ENCODE data around the gene MPP4.

The MPP4 gene

DNA sequence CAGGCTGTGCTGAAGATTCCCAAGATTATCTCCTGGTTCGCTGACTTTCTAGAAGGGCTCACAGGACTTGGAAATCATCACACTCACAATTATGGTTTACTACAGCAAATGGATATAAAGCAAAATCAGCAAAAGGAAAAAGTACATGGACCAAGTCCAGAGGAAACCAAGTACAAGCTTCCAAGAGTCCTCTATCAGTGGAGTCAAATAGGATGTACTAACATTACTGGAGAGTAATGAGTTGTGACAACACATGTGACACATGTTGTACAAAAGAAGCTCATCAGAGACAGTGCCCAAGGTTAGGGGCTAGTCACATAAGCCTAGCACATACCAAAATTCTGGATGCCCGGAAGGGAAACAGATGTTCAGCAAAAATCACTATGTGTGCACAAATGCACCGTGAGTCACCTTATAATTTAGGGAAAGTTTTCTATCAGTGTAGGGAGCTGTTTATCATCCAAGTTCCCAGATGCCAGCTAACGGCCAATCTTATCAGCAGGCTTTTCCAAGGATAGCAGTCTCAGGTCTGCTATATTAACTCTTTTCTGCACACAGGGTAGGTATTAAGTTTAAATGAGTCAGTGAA is 64.7 kb downstream of the MPP4 start:
- in situ Hi-C loops (cut with MboI; ENCODE audit: low sequenced_read_pairs): no loop called here

DNA sequence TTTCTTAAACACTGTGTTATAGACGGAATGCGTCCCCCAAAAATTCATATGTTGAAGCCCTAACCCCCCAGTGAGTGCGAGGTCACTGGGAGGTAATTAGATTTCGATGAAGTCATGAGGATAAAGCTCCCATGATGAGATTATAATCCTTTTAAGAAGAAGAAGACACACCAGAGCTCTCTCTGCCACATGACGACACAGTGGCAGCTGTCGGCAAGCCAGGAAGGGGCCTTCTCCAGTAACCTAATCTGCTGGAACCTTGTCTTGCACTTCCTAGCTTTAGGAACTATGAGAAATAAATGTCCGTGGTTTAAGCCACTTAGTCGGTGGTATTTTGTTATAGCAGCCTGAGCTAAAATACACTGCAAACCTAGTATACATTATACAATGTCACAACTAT is 67.4 kb downstream of the MPP4 start:
- in situ Hi-C loops (cut with MboI; ENCODE audit: low sequenced_read_pairs): no loop called here

- in situ Hi-C loops (cut with MboI; ENCODE audit: low sequenced_read_pairs): no loop called here
These were observed 67.9 kb downstream of the MPP4 start for GRCh38 chr2:201630577-201630976.

GRCh38 chr2:201628545-201628944 is 69.9 kb downstream of the MPP4 start:
- in situ Hi-C loops (cut with MboI; ENCODE audit: low sequenced_read_pairs): no loop called here

- in situ Hi-C loops (cut with MboI; ENCODE audit: low sequenced_read_pairs): no loop called here
These were observed 76.0 kb downstream of the MPP4 start for GRCh38 chr2:201622306-201622970.

DNA sequence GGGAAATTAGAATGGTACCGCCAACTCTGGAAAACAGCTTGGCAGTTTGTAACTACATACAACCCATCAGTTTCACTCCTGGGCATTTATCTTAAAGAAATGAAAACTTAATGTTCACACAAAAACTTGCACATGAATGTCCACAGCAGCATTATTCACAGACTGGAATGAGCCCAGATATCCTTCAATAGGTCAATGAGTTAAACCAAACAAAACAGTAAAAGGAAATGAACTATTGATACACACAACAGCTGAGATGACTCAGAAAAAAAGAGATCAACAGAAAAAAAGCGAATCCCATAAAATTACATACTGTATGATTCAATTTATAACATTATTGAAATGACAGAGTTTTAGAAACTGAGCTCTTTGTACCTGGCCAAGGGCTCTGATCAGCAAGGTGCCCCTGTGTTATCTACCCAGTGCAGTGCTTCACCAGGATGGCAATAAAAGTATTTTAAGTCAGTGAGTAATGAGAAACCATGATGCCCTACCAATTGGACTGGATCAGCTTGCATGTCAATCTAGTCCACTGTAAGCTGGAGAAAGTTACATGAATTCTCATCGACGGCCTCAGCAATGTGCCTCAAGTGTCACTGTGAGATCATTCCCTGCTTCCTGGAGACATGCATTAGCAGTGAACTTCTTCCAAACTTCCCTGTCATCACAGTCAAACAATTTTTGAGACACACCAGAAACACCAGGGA is 77.0 kb downstream of the MPP4 start:
- in situ Hi-C loops (cut with MboI; ENCODE audit: low sequenced_read_pairs): no loop called here

DNA sequence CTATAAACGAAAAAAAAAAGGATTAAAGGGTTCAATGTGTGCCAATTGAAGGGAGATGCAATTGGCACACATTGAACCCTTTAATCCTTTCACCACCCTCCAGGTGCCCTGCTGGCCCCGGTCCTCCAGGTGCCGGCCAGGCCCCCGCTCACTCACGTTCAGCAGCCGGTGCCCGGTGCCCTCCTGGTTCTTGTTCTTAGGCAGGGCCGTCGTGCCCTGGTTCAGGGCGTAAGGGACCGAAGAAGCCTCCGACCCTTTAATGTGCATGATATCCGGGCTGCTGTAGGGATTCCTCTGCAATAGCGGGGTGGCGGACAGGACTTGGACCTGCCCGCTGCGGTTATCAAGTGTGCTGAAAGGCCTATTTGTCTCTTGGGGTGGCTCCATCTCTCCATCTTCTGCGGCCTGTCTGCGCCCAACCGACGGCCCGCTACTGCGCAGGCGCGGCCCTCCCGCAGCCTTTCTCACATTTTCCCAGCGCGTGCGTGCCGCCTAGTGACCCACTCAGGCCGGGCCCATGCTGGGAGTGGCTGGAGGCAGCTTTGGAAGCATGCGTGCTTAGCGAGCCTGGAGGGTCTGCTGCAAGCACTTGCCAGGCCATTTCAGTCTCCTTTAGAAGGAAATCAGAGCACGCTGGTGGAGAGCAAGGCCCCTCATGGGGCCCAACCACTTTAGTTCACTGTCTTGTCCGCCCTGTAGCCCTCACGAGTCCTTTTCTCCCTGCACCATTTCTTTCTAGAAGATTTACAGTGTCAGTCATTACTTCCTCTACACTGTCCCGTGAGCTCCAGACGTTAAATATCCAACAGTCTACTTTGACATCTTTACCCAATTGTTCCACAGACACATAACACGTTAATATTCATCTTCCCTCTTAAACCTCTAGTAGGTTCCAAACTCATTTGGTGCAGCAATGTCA is 79.4 kb downstream of the MPP4 start:
- in situ Hi-C loops (cut with MboI; ENCODE audit: low sequenced_read_pairs): no loop called here

- in situ Hi-C loops (cut with MboI; ENCODE audit: low sequenced_read_pairs): no loop called here
These were observed 90.4 kb downstream of the MPP4 start for GRCh38 chr2:201608021-201608420.

GRCh38 chr2:201607568-201607967 is 90.9 kb downstream of the MPP4 start:
- in situ Hi-C loops (cut with MboI; ENCODE audit: low sequenced_read_pairs): no loop called here

DNA sequence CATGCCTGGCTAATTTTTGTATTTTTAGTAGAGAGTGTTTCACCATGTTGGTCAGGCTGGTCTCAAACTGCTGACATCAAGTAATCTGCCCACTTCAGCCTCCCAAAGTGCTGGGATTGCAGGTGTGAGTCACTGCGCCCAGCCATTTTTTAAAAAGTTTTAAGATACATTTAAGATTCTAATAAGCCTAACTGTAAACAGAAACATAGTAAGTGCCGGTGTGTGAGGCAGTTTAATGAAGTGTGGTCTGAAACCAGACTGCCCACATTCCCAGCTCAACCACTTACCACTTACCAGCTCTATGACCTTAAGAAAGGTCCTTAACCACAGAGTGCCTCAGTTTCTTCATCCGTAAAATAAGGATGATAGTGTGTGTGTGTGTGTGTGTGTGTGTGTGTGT is 97.5 kb downstream of the MPP4 start:
- in situ Hi-C loops (cut with MboI; ENCODE audit: low sequenced_read_pairs): no loop called here

- in situ Hi-C loops (cut with MboI; ENCODE audit: low sequenced_read_pairs): no loop called here
These were observed 101.0 kb downstream of the MPP4 start for GRCh38 chr2:201597397-201597796.
